Measurements from ENCODE around the gene RNASE11.

RNASE11 gene

GRCh38 chr14:20556500-20557211 lies 31.1 kb downstream of the RNASE11 start:
- no peaks in the 10 kb centered on the region for H3K4me1 ChIP-seq
- TF ChIP-seq CTCF (IDR thresholded peaks at IDR 0.05): no peak
- no peak for DNase-seq
- H3K27me3 ChIP-seq: no peaks in the 10 kb centered on the region
- no peak overlapping the region for H3K4me3 ChIP-seq
- H3K27ac ChIP-seq: no peak overlapping the region
- H3K9me3 ChIP-seq: no peaks in the 10 kb centered on the region
- H3K36me3 ChIP-seq: no peaks in the 10 kb centered on the region
- intact Hi-C loops (cut with DNase I; ENCODE audit: low total_unique reads): no loop called here

GRCh38 chr14:20555845-20556244 lies 32.0 kb downstream of the RNASE11 start:
- no peaks in the 10 kb centered on the region for H3K4me1 ChIP-seq
- H3K27me3 ChIP-seq: no peaks in the 10 kb centered on the region
- no peaks in the 10 kb centered on the region for H3K36me3 ChIP-seq
- H3K27ac ChIP-seq: no peak overlapping the region
- intact Hi-C loops (cut with DNase I; ENCODE audit: low total_unique reads): no loop called here
- TF ChIP-seq CTCF (IDR thresholded peaks at IDR 0.05): no peak
- H3K4me3 ChIP-seq: no peak overlapping the region
- no peaks in the 10 kb centered on the region for H3K9me3 ChIP-seq
- no peak for DNase-seq

- H3K36me3 ChIP-seq: no peaks in the 10 kb centered on the region
- H3K4me3 ChIP-seq: no peak overlapping the region
- no peaks in the 10 kb centered on the region for H3K4me1 ChIP-seq
- no peaks in the 10 kb centered on the region for H3K9me3 ChIP-seq
- no peak overlapping the region for H3K27ac ChIP-seq
- no peak for DNase-seq
- intact Hi-C loops (cut with DNase I; ENCODE audit: low total_unique reads): no loop called here
- no peaks in the 10 kb centered on the region for H3K27me3 ChIP-seq
- no peak for TF ChIP-seq CTCF (IDR thresholded peaks at IDR 0.05)
These were observed 34.8 kb downstream of the RNASE11 start for GRCh38 chr14:20553024-20553423.

- H3K9me3 ChIP-seq: no peaks in the 10 kb centered on the region
- no peak for DNase-seq
- TF ChIP-seq CTCF (IDR thresholded peaks at IDR 0.05): no peak
- no peak overlapping the region for H3K4me3 ChIP-seq
- H3K27ac ChIP-seq: no peak overlapping the region
- no peaks in the 10 kb centered on the region for H3K36me3 ChIP-seq
- H3K4me1 ChIP-seq: no peaks in the 10 kb centered on the region
- no peaks in the 10 kb centered on the region for H3K27me3 ChIP-seq
- intact Hi-C loops (cut with DNase I; ENCODE audit: low total_unique reads): no loop called here
These were observed 36.2 kb downstream of the RNASE11 start for GRCh38 chr14:20551606-20552005.

GRCh38 chr14:20550926-20551325 lies 36.9 kb downstream of the RNASE11 start:
- no peak overlapping the region for H3K4me3 ChIP-seq
- TF ChIP-seq CTCF (IDR thresholded peaks at IDR 0.05): no peak
- no peak for DNase-seq
- H3K27ac ChIP-seq: no peak overlapping the region
- no peaks in the 10 kb centered on the region for H3K36me3 ChIP-seq
- intact Hi-C loops (cut with DNase I; ENCODE audit: low total_unique reads): no loop called here
- H3K27me3 ChIP-seq: peaks cover 0 to 4% of the 10 kb centered on the region in 2 donors
- no peaks in the 10 kb centered on the region for H3K9me3 ChIP-seq
- no peaks in the 10 kb centered on the region for H3K4me1 ChIP-seq
